Activated B cell treated with CpG ODN at 0.5 μM for 24 hours (primary cell): ENCODE measurements around the gene RGS14. TPM values are rescaled to one million over a fixed set of nuclear protein-coding genes. Genes with fewer than 3 reads are reported as not detected.

Experiments
- ATAC-seq: fragments of 200-7000 bp; cut with Tn5 transposase; one replicate; pipeline ENCODE4 v1.10.0; 2021; ENCODE audit warnings: low read depth, mild to moderate bottlenecking, moderate library complexity
- CTCF ChIA-PET: fragments of 350-600 bp; sonication (Branson Sonifier 250); formaldehyde crosslinking; loops from one replicate; lab custom pipeline; 2021; ENCODE audit warnings: antibody characterized with exemption; lab: Charles Lee
- POLR2A ChIA-PET: fragments of 350-600 bp; sonication (Branson Sonifier 250); formaldehyde crosslinking; loops from one replicate; lab custom pipeline; 2021; ENCODE audit warnings: antibody characterized with exemption; lab: Charles Lee
- DNase-seq: peaks from one replicate; pipeline ENCODE4 v3.0.0; 2022
- H3K27ac Mint-ChIP-seq: one replicate; pipeline ENCODE4 v1.8.0; 2020; ENCODE audit warnings: mixed read lengths
- H3K27me3 Mint-ChIP-seq: one replicate; pipeline ENCODE4 v1.8.0; 2021; ENCODE audit warnings: mixed read lengths
- H3K36me3 Mint-ChIP-seq: one replicate; pipeline ENCODE4 v1.8.0; 2021; ENCODE audit warnings: low read depth, mixed read lengths
- H3K4me1 Mint-ChIP-seq: one replicate; pipeline ENCODE4 v1.8.0; 2021; ENCODE audit warnings: mixed read lengths
- H3K4me3 Mint-ChIP-seq: one replicate; pipeline ENCODE4 v1.8.0; 2020; ENCODE audit warnings: mild to moderate bottlenecking, mixed read lengths
- H3K9me3 Mint-ChIP-seq: one replicate; pipeline ENCODE4 v1.8.0; 2020; ENCODE audit warnings: mixed read lengths
- intact Hi-C: fragments of 100-400 bp; cut with micrococcal nuclease; formaldehyde crosslinking; loops from one replicate; pipeline ENCODE4 v1.15.1; 2024
- total RNA-seq: library from RNA; stranded (reverse); gene quantifications from 2 replicates; pipeline ENCODE4 v1.2.3, GENCODE V29; 2022
- TF ChIP-seq, protein P1 (sequence below): fragments of 200-600 bp; IDR thresholded peaks from one replicate; pipeline ENCODE4 v1.8.0; 2022; ENCODE audit warnings: antibody characterized with exemption, mild to moderate bottlenecking

The RGS14 gene
- total RNA-seq, 1 donor from 2014 or later = 58.3 TPM

DNA sequence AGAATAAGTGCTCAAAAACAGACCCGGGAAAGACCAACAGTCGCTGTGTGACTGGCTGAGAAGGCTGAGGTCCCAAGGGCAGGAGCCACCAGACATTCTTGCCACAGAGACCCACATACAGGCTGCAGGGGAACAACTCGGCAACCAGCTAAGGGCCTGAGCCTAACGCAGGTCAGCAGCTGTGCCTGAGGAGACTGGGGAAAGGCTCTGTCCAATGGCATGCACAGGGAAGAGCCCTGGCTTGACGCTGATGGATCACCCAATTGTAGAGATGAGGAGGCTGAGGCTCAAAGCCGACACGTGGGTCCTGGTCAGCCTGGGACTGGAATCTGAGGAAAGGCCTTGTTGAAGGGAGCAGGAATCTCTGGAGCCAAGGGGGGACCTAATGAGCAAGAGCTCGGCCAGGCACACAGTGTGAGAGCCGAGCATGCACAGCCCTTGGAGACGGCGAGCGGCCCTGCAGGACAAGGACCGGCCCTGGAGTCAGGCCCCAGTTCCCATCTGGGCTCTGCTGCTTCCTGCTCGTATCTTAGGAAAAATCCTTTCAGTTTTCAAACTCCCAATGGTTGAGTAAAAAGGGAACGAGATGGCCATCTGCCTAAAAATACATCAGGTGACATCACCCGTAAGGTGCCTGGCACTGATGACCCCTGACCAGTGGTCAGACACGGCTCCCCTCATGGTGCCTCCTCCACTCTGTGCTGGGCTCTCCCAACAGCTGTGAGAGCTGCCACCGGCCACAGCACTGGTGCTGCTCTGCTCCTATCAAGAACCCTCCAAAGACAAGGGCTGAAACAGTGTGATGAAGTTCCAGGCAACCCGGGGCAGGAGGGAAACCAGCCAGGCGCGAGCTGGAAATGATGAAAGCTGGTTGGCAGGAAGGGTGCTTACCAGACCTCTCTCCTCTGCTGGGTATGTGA is 22.7 kb upstream of the RGS14 start:
- ATAC-seq (no peak), DNase-seq (no peak)
- intact Hi-C loops = no loop called here
- Mint-ChIP-seq H3K4me1 (peaks cover 26% of the 10 kb centered on the region), H3K27me3 (no peaks in the 10 kb centered on the region), H3K36me3 (peaks cover 90% of the 10 kb centered on the region), H3K27ac (no peak overlapping the region), H3K9me3 (no peaks in the 10 kb centered on the region), H3K4me3 (no peak overlapping the region)
- TF ChIP-seq, protein P1, sequence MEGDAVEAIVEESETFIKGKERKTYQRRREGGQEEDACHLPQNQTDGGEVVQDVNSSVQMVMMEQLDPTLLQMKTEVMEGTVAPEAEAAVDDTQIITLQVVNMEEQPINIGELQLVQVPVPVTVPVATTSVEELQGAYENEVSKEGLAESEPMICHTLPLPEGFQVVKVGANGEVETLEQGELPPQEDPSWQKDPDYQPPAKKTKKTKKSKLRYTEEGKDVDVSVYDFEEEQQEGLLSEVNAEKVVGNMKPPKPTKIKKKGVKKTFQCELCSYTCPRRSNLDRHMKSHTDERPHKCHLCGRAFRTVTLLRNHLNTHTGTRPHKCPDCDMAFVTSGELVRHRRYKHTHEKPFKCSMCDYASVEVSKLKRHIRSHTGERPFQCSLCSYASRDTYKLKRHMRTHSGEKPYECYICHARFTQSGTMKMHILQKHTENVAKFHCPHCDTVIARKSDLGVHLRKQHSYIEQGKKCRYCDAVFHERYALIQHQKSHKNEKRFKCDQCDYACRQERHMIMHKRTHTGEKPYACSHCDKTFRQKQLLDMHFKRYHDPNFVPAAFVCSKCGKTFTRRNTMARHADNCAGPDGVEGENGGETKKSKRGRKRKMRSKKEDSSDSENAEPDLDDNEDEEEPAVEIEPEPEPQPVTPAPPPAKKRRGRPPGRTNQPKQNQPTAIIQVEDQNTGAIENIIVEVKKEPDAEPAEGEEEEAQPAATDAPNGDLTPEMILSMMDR = no peak
- ChIA-PET POLR2A (interaction anchor here (0.7 kb wide), 1 partner anchor 14 kb away, joined by 3 read pairs; no protein-coding TSS in a partner anchor), CTCF (interaction anchor here (1.2 kb wide), 1 partner anchor 17 kb away, joined by 3 read pairs; no protein-coding TSS in a partner anchor)

DNA sequence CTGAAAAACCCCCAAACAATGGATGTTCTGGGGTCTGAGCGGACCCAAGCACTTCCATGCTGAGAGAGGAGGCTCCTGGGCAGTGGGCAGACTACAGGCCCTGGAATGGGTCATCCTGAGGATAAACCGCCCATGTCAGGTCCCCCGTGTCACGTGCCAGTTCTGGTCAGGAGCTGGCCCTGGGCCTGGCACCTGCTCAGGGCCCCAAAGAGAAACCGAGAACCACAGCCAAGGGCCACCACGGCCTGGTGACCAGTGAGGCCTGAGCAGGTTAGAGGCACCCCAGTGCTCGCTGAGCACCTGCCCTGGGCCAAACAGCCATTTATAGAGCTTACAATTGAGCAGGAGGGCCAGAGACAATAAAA is 22.0 kb upstream of the RGS14 start:
- no peak for DNase-seq
- intact Hi-C loops = loop anchor here (2.0 kb wide), 1 partner anchor 17 kb away; no protein-coding TSS in a partner anchor
- peaks cover 20% of the 10 kb centered on the region for H3K4me1 Mint-ChIP-seq

DNA sequence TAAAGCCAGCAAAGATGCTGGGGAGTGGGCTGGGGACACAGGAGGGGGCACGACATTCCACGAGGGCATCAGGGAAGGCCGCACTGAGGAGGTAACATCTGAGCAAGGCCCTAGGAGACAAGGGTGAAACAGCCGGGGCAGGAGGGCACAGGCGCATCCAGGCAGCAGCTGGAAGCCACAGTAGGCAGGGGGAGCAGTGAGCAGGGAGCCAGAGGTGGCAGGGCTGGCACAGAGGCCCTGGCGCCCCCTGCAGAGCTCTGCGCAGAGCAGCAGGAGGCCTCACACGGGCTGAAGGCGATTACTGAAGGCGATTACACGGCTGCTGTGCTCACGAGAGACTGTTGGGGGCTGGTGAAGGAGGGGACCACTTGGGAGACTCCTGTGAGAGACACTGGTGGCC is 21.6 kb upstream of the RGS14 start:
- no peak for DNase-seq
- Mint-ChIP-seq H3K27me3 (no peaks in the 10 kb centered on the region), H3K9me3 (no peaks in the 10 kb centered on the region), H3K4me3 (no peak overlapping the region), H3K27ac (no peak overlapping the region), H3K36me3 (peaks cover 84% of the 10 kb centered on the region), H3K4me1 (peaks cover 16% of the 10 kb centered on the region)
- peak; percentile 62 for ATAC-seq
- ChIA-PET CTCF (interaction anchor here (1.2 kb wide), 1 partner anchor 18 kb away, joined by 3 read pairs; no protein-coding TSS in a partner anchor), POLR2A (interaction anchor here (0.6 kb wide), 1 partner anchor 161 kb away, joined by 6 read pairs; no protein-coding TSS in a partner anchor)
- intact Hi-C loops = loop anchor here (2.0 kb wide), 1 partner anchor 17 kb away; no protein-coding TSS in a partner anchor
- TF ChIP-seq, protein P1 = no peak

More for the DNA sequence above, 22.0 kb upstream of the RGS14 start:
- Mint-ChIP-seq H3K27me3 (no peaks in the 10 kb centered on the region), H3K27ac (no peak overlapping the region), H3K4me3 (no peak overlapping the region), H3K36me3 (peaks cover 87% of the 10 kb centered on the region), H3K9me3 (no peaks in the 10 kb centered on the region)
- ATAC-seq = no peak
- ChIA-PET POLR2A (interaction anchor here (0.6 kb wide), 1 partner anchor 161 kb away, joined by 6 read pairs; no protein-coding TSS in a partner anchor), CTCF (interaction anchor here (1.2 kb wide), 1 partner anchor 18 kb away, joined by 3 read pairs; no protein-coding TSS in a partner anchor)
- TF ChIP-seq, protein P1 = no peak

DNA sequence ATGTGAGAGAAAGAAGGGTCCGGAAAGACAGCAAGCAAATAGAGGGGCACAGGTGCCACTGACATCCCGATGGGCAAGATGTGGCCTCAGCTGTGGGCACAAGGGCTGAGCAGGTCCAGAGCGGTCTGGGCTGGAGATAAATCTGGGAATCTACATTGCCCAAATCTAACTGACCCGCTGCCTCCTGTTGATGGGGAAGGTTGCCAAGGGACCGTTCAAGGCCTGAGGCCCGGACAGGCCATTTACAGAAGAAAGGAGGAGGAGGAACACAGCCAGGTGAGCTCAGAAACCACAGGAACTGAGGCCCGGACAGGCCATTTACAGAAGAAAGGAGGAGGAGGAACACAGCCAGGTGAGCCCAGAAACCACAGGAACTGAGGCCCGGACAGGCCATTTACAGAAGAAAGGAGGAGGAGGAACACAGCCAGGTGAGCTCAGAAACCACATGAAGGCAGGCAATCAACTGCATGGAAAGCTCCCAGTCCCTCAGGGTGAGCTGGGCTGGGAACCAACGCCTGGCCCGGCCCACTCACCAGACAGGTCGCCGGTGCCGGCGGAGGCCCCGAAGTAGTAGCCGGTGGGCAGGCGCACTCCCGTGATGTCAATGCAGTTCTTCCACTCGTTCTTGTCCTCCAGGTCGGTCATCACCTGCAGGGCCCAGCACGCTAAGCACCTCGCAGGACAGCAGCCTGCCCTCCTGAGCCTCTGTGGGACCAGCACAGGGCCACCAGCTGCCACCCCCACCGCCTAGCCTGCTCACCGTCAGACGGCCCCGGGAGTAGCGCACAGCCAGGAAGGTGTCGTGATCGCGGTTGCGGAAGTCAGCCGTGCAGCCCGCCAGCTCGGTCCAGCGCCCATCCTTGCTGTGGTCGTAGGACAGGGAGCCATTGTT is 20.9 kb upstream of the RGS14 start:
- Mint-ChIP-seq H3K27me3 (no peaks in the 10 kb centered on the region), H3K4me3 (no peak overlapping the region), H3K9me3 (no peaks in the 10 kb centered on the region), H3K27ac (no peak overlapping the region), H3K36me3 (peaks cover 85% of the 10 kb centered on the region), H3K4me1 (peaks cover 9% of the 10 kb centered on the region)
- ATAC-seq (no peak), DNase-seq (no peak)
- ChIA-PET POLR2A (interaction anchor here (0.5 kb wide), 1 partner anchor 37 kb away, joined by 3 read pairs; no protein-coding TSS in a partner anchor), CTCF (no interaction called here)
- TF ChIP-seq, protein P1 = no peak
- intact Hi-C loops = loop anchor here (2.0 kb wide), 1 partner anchor 18 kb away; no protein-coding TSS in a partner anchor
